ENCODE results near the gene CROCC.

- TF ChIP-seq CTCF (IDR thresholded peaks at IDR 0.05): no peak
- no peak for TF ChIP-seq POLR2A (IDR thresholded peaks at IDR 0.05)
Observed at GRCh38 chr1:17008208-17008855, 86.6 kb downstream of the CROCC start.
